ENCODE results near the gene CSKMT. TPM values are rescaled to one million over a fixed set of nuclear protein-coding genes. Genes with fewer than 3 reads are reported as not detected.
"Not testable (repeated sequence)": the region's sequence is repeated elsewhere in the genome, so short reads cannot be mapped to it uniquely, and the experiment has no call there.

Gene CSKMT
- total and polyA plus RNA-seq, 5 donors from 2014 or later, result 1.9 to 12.3 (median 3.1) TPM

- peaks cover 27% of the 10 kb centered on the region for H3K36me3 ChIP-seq (ENCODE audit: control insufficient read depth, insufficient read depth, low read length)
- not testable (repeated sequence) for H3K4me3 ChIP-seq (ENCODE audit: low read depth, low read length); H3K27ac Mint-ChIP-seq; H3K9me3 Mint-ChIP-seq; H3K27ac ChIP-seq (ENCODE audit: insufficient read depth, low read length, poor library complexity, severe bottlenecking); H3K27me3 Mint-ChIP-seq; DNase-seq; ATAC-seq (ENCODE audit: low read depth in 2 of 2); H3K9me3 ChIP-seq (ENCODE audit: control insufficient read depth in 2 of 2, low read length in 2 of 2); H3K27me3 ChIP-seq (ENCODE audit: control insufficient read depth, insufficient read depth, low read length)
- H3K4me1 Mint-ChIP-seq, result peaks cover 4 to 69% (median 35%) of the 10 kb centered on the region in 4 donors
- peaks cover 21% of the 10 kb centered on the region for H3K36me3 Mint-ChIP-seq
- peak overlapping the region in 3 of 4 donors; percentile 5 to 97 (median 88) for H3K4me3 Mint-ChIP-seq
- peaks cover 50% of the 10 kb centered on the region for H3K4me1 ChIP-seq (ENCODE audit: control insufficient read depth, insufficient read depth, low read length, poor library complexity, severe bottlenecking)
Measured at GRCh38 chr11:62675415-62675814, 10.3 kb downstream of the CSKMT start.

- Histone ChIP-seq H3K4me1 (ENCODE audit: control insufficient read depth, insufficient read depth, low read length, poor library complexity, severe bottlenecking) (peaks cover 45% of the 10 kb centered on the region), H3K27me3 (ENCODE audit: control insufficient read depth, insufficient read depth, low read length) (no peaks in the 10 kb centered on the region), H3K9me3 (ENCODE audit: control insufficient read depth in 2 of 2, low read length in 2 of 2) (no peaks in the 10 kb centered on the region), H3K27ac (ENCODE audit: insufficient read depth, low read length, poor library complexity, severe bottlenecking) (peak overlapping the region; percentile 33), H3K36me3 (ENCODE audit: control insufficient read depth, insufficient read depth, low read length) (peaks cover 27% of the 10 kb centered on the region), H3K4me3 (ENCODE audit: low read depth, low read length) (no peak overlapping the region)
- Mint-ChIP-seq H3K36me3 (peaks cover 19% of the 10 kb centered on the region), H3K27me3 (no peaks in the 10 kb centered on the region), H3K4me1 (peaks cover 5 to 62% (median 33%) of the 10 kb centered on the region in 4 donors), H3K4me3 (peak overlapping the region; percentile 27 to 97 (median 92)), H3K27ac (peak overlapping the region in 2 of 3 donors; percentile 29 to 37), H3K9me3 (no peaks in the 10 kb centered on the region)
- no peak for ATAC-seq (ENCODE audit: low read depth in 2 of 2)
- DNase-seq, result no peak
Measured at GRCh38 chr11:62676698-62677097, 11.6 kb downstream of the CSKMT start.

GRCh38 chr11:62677156-62677555 is 12.0 kb downstream of the CSKMT start:
- H3K36me3 Mint-ChIP-seq, result peaks cover 18% of the 10 kb centered on the region
- Histone ChIP-seq H3K27ac (ENCODE audit: insufficient read depth, low read length, poor library complexity, severe bottlenecking) (peak overlapping the region; percentile 95), H3K36me3 (ENCODE audit: control insufficient read depth, insufficient read depth, low read length) (peaks cover 27% of the 10 kb centered on the region), H3K27me3 (ENCODE audit: control insufficient read depth, insufficient read depth, low read length) (no peaks in the 10 kb centered on the region), H3K4me3 (ENCODE audit: low read depth, low read length) (no peak overlapping the region), H3K4me1 (ENCODE audit: control insufficient read depth, insufficient read depth, low read length, poor library complexity, severe bottlenecking) (peaks cover 41% of the 10 kb centered on the region), H3K9me3 (ENCODE audit: control insufficient read depth in 2 of 2, low read length in 2 of 2) (no peaks in the 10 kb centered on the region)
- ATAC-seq (ENCODE audit: low read depth in 2 of 2) (no peak), DNase-seq (no peak)
- H3K4me3 Mint-ChIP-seq, result peak overlapping the region; percentile 91 to 97 (median 94)
- peak overlapping the region; percentile 37 to 96 (median 71) for H3K27ac Mint-ChIP-seq
- no peaks in the 10 kb centered on the region for H3K9me3 Mint-ChIP-seq
- no peaks in the 10 kb centered on the region for H3K27me3 Mint-ChIP-seq
- peaks cover 5 to 60% (median 32%) of the 10 kb centered on the region in 4 donors for H3K4me1 Mint-ChIP-seq

GRCh38 chr11:62677714-62678113 is 12.6 kb downstream of the CSKMT start:
- Mint-ChIP-seq H3K27me3 (no peaks in the 10 kb centered on the region), H3K27ac (peak overlapping the region; percentile 26 to 96 (median 96)), H3K9me3 (no peaks in the 10 kb centered on the region), H3K4me1 (peaks cover 5 to 55% (median 29%) of the 10 kb centered on the region in 4 donors), H3K4me3 (peak overlapping the region; percentile 91 to 97 (median 94)), H3K36me3 (peaks cover 18% of the 10 kb centered on the region)
- H3K4me3 ChIP-seq (ENCODE audit: low read depth, low read length), result peak overlapping the region; percentile 90
- H3K27ac ChIP-seq (ENCODE audit: insufficient read depth, low read length, poor library complexity, severe bottlenecking), result peak overlapping the region; percentile 95
- H3K27me3 ChIP-seq (ENCODE audit: control insufficient read depth, insufficient read depth, low read length), result no peaks in the 10 kb centered on the region
- H3K4me1 ChIP-seq (ENCODE audit: control insufficient read depth, insufficient read depth, low read length, poor library complexity, severe bottlenecking), result peaks cover 36% of the 10 kb centered on the region
- no peaks in the 10 kb centered on the region for H3K9me3 ChIP-seq (ENCODE audit: control insufficient read depth in 2 of 2, low read length in 2 of 2)
- DNase-seq (no peak), ATAC-seq (ENCODE audit: low read depth in 2 of 2) (no peak)
- peaks cover 27% of the 10 kb centered on the region for H3K36me3 ChIP-seq (ENCODE audit: control insufficient read depth, insufficient read depth, low read length)

GRCh38 chr11:62678433-62678769 is 13.3 kb downstream of the CSKMT start:
- DNase-seq (no peak), ATAC-seq (ENCODE audit: low read depth in 2 of 2) (peak in 1 of 2 donors; percentile 7)
- Histone ChIP-seq H3K9me3 (ENCODE audit: control insufficient read depth in 2 of 2, low read length in 2 of 2) (no peaks in the 10 kb centered on the region), H3K27me3 (ENCODE audit: control insufficient read depth, insufficient read depth, low read length) (no peaks in the 10 kb centered on the region), H3K4me1 (ENCODE audit: control insufficient read depth, insufficient read depth, low read length, poor library complexity, severe bottlenecking) (peaks cover 29% of the 10 kb centered on the region), H3K36me3 (ENCODE audit: control insufficient read depth, insufficient read depth, low read length) (peaks cover 27% of the 10 kb centered on the region), H3K4me3 (ENCODE audit: low read depth, low read length) (peak overlapping the region; percentile 90), H3K27ac (ENCODE audit: insufficient read depth, low read length, poor library complexity, severe bottlenecking) (peak overlapping the region; percentile 95)
- Mint-ChIP-seq H3K4me1 (peaks cover 5 to 48% (median 28%) of the 10 kb centered on the region in 4 donors), H3K4me3 (peak overlapping the region; percentile 91 to 97 (median 94)), H3K27me3 (no peaks in the 10 kb centered on the region), H3K36me3 (peaks cover 18% of the 10 kb centered on the region), H3K9me3 (no peaks in the 10 kb centered on the region), H3K27ac (peak overlapping the region; percentile 93 to 96 (median 96))

- Mint-ChIP-seq H3K36me3 (peaks cover 18% of the 10 kb centered on the region), H3K4me1 (peaks cover 5 to 43% (median 28%) of the 10 kb centered on the region in 4 donors)
- H3K27me3 ChIP-seq (ENCODE audit: control insufficient read depth, insufficient read depth, low read length), result no peaks in the 10 kb centered on the region
Measured at GRCh38 chr11:62678770-62679696, 13.9 kb downstream of the CSKMT start, which contains the start of gene UBXN1. Gene UBXN1 (minus strand): TSS chr11:62679073. CDS start chr11:62678923, 150 bp downstream.

GRCh38 chr11:62680825-62681240 is 15.7 kb downstream of the CSKMT start:
- H3K27me3 ChIP-seq (ENCODE audit: control insufficient read depth, insufficient read depth, low read length), result no peaks in the 10 kb centered on the region
- DNase-seq (peak in 2 of 3 donors; percentile 58 to 77), ATAC-seq (ENCODE audit: low read depth in 2 of 2) (peak; percentile 74 to 76)
- H3K36me3 Mint-ChIP-seq, result peaks cover 15% of the 10 kb centered on the region
- H3K27ac ChIP-seq (ENCODE audit: insufficient read depth, low read length, poor library complexity, severe bottlenecking), result peak overlapping the region; percentile 33
- peaks cover 29% of the 10 kb centered on the region for H3K4me1 ChIP-seq (ENCODE audit: control insufficient read depth, insufficient read depth, low read length, poor library complexity, severe bottlenecking)
- peaks cover 5 to 33% (median 24%) of the 10 kb centered on the region in 4 donors for H3K4me1 Mint-ChIP-seq
- peak overlapping the region in 2 of 3 donors; percentile 52 to 83 for H3K27ac Mint-ChIP-seq
- H3K9me3 ChIP-seq (ENCODE audit: control insufficient read depth in 2 of 2, low read length in 2 of 2), result no peaks in the 10 kb centered on the region
- peak overlapping the region; percentile 64 to 91 (median 88) for H3K4me3 Mint-ChIP-seq
- H3K36me3 ChIP-seq (ENCODE audit: control insufficient read depth, insufficient read depth, low read length), result peaks cover 18% of the 10 kb centered on the region
- no peak overlapping the region for H3K4me3 ChIP-seq (ENCODE audit: low read depth, low read length)
- H3K9me3 Mint-ChIP-seq, result no peaks in the 10 kb centered on the region
- no peaks in the 10 kb centered on the region for H3K27me3 Mint-ChIP-seq

More at GRCh38 chr11:62678770-62679696, 13.9 kb downstream of the CSKMT start, which contains the start of gene UBXN1:
- Histone ChIP-seq H3K9me3 (ENCODE audit: control insufficient read depth in 2 of 2, low read length in 2 of 2) (no peaks in the 10 kb centered on the region), H3K4me3 (ENCODE audit: low read depth, low read length) (peak within 1 kb of the TSS; percentile 90), H3K36me3 (ENCODE audit: control insufficient read depth, insufficient read depth, low read length) (peaks cover 24% of the 10 kb centered on the region), H3K4me1 (ENCODE audit: control insufficient read depth, insufficient read depth, low read length, poor library complexity, severe bottlenecking) (peaks cover 29% of the 10 kb centered on the region), H3K27ac (ENCODE audit: insufficient read depth, low read length, poor library complexity, severe bottlenecking) (peak within 1 kb of the TSS; percentile 95)
- DNase-seq (peak; percentile 81 to 89 (median 81)), ATAC-seq (ENCODE audit: low read depth in 2 of 2) (peak; percentile 84 to 87)
- Mint-ChIP-seq H3K27me3 (no peaks in the 10 kb centered on the region), H3K9me3 (no peaks in the 10 kb centered on the region), H3K4me3 (peak within 1 kb of the TSS; percentile 91 to 97 (median 94)), H3K27ac (peak within 1 kb of the TSS; percentile 93 to 96 (median 96))

Data from CD4-positive, CD25-positive, alpha-beta regulatory T cell (primary cell).